AG09309 (cell line): ENCODE data around the gene MBOAT7.

Experiments
- DNase-seq: peaks from one replicate; pipeline ENCODE4 v3.0.0-alpha.2; 2010; ENCODE audit warnings: low read depth
- H3K4me3 ChIP-seq: 2 replicates; pipeline ENCODE4 v1.5.1; 2011; ENCODE audit warnings: mild to moderate bottlenecking, low read depth, low read length, moderate library complexity; ENCODE audit not compliant: control insufficient read depth
- TF ChIP-seq, protein P1 (sequence below): IDR thresholded peaks from 2 replicates; pipeline ENCODE4 v1.5.1; 2011; ENCODE audit warnings: mild to moderate bottlenecking, low read depth, low read length, inconsistent platforms; ENCODE audit not compliant: insufficient read depth, control insufficient read depth; ENCODE audit errors: missing control alignments

MBOAT7 gene

DNA sequence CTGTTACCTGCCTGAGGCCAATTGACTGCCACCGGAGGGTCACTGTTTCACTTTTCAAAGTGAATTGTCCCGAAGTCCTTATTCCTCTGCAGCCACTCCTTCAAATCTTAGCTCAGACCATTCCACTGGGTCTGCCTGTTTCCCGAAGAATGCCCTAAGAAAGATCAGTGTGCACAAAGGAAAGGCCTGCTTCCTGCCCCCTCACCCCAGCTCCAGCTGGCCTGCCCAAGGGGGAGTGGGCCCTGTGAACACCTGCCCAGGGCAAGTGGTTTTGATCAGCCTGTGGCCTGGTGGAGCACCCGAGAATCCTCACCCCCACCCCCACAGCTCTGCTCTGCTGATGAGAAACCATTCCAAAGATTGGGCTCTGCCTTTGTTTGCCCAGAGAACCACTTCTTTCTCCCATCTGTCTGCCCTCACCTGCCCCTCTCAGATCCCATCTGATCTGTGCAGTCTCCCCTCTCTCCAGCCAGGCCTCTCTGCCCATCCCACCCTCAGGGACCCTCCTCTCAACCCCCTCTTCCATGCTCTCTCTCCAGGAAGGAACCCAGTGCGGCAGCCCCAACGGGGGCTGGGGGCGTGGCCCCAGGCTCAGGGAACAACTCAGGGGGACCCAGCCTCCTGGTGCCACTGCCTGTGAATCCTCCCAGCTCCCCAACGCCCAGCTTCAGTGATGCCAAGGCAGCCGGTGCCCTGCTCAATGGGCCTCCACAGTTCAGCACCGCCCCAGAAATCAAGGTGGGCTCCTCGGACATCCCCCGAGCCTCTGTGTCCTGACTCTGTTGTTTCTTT is 40.2 kb downstream of the MBOAT7 start:
- TF ChIP-seq, protein P1, sequence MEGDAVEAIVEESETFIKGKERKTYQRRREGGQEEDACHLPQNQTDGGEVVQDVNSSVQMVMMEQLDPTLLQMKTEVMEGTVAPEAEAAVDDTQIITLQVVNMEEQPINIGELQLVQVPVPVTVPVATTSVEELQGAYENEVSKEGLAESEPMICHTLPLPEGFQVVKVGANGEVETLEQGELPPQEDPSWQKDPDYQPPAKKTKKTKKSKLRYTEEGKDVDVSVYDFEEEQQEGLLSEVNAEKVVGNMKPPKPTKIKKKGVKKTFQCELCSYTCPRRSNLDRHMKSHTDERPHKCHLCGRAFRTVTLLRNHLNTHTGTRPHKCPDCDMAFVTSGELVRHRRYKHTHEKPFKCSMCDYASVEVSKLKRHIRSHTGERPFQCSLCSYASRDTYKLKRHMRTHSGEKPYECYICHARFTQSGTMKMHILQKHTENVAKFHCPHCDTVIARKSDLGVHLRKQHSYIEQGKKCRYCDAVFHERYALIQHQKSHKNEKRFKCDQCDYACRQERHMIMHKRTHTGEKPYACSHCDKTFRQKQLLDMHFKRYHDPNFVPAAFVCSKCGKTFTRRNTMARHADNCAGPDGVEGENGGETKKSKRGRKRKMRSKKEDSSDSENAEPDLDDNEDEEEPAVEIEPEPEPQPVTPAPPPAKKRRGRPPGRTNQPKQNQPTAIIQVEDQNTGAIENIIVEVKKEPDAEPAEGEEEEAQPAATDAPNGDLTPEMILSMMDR = no peak

DNA sequence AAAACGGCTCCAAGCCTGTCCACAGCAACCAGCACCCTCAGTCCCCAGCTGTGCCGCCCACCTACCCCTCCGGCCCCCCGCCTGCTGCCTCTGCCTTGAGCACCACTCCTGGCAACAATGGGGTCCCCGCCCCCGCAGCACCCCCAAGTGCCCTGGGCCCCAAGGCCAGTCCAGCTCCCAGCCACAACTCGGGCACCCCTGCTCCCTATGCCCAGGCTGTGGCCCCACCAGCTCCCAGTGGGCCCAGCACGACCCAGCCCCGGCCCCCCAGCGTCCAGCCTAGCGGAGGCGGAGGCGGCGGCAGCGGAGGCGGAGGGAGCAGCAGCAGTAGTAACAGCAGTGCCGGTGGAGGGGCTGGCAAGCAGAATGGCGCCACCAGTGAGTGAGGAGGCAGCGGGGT is 41.2 kb downstream of the MBOAT7 start:
- DNase-seq = no peak
- TF ChIP-seq, protein P1 = no peak
- H3K4me3 ChIP-seq = no peak overlapping the region

More for the DNA sequence above, 40.2 kb downstream of the MBOAT7 start:
- no peak for DNase-seq
- H3K4me3 ChIP-seq = no peak overlapping the region

DNA sequence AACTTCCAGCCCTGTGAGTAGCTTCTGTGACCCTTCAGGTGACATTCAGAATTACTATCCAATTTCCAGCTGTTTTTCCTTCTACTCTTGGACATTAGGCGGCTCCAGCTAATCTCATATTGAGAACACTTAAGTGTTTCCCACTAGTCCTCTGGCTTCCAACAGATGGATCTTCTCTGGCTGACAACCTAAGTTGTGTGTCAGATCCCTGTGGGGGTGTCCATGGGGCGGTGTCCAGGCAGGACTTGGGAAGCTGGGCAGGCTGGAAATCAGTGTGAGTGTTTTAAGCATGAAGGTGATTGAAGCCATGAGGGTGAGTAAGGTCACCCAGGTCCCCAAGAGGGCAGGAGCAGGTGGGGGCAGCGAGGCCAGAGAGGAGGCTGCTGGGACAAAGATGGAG is 41.7 kb downstream of the MBOAT7 start:
- DNase-seq = no peak
- H3K4me3 ChIP-seq = no peak overlapping the region
- TF ChIP-seq, protein P1 = no peak

DNA sequence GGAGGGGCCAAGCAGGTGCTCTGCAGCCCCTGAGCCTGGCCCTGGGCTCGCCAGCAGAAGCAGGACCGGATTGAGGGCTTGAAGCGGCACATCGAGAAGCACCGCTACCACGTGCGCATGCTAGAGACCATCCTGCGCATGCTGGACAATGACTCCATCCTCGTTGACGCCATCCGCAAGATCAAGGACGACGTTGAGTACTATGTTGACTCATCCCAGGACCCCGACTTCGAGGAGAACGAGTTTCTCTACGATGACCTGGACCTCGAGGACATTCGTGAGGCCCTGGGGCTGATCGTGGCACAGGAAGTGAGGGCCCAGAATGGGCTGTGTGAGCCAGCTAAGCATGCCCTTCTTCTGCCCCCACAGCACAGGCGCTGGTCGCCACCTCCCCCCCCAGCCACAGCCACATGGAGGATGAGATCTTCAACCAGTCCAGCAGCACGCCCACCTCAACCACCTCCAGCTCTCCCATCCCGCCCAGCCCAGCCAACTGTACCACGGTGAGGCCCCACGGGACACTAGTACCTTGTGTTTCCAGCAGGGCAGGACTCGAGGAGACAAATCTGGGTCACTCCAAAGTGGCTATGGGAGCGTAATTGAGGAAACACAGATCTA is 43.7 kb downstream of the MBOAT7 start:
- DNase-seq = no peak
- TF ChIP-seq, protein P1 = no peak
- H3K4me3 ChIP-seq = no peak overlapping the region

DNA sequence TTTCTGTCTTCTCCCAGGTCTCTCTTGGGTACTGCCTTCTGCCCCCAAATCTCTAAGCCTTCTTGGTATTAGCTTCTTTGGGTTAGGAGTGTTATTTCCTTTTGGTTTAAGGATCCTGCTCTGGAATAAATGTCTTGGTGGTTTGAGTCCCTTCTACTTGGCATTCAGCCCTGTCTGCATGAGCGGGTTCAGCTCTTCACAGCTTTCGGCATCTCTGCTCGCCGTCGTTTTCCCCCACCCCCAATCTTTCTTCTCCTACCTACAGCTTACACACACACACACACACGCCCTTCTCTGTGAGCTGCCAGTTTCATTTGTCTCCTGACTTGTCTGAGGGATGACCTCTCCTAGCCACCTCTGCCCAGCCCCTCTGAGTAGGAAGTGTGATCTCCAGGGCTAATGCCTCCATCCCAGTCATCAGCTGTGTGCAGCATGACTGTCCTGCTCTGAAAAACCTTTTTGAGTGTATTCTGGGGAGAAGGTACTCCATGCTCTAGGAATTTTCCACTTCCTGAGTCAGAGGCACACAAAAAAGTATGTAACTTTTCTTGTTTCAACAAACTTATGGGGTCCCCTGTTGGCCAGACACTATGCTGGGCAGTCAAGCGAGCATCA is 47.1 kb downstream of the MBOAT7 start:
- TF ChIP-seq, protein P1 = no peak
- H3K4me3 ChIP-seq = no peak overlapping the region
- no peak for DNase-seq

DNA sequence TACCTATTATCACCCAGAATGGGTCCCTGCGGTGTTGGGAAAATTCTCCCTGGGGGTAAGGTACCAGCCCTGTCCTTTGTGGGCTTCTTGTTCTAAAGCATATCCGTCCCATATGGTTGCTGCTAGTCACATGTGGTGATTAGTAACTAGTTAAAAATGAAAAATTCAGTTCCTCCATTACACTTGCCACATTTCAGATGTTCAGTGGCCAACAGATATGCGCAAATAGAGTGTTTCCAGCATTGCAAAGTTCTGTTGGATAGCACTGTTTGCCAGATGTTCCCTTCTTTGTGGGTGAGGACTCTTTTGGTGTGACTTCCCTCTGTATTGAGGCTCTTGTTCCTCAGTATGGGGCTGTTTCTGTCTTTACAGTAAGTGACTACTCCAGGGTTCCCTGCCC is 48.0 kb downstream of the MBOAT7 start:
- TF ChIP-seq, protein P1 = no peak
- no peak overlapping the region for H3K4me3 ChIP-seq
- DNase-seq = no peak
